K562 (cell line): ENCODE measurements around the gene USP24.

Source experiments
- FOXK1 ChIP-seq: sonication (generic); formaldehyde crosslinking; IDR thresholded peaks from 2 replicates; pipeline ENCODE4 v1.8.0; 2022; ENCODE audit warnings: missing genetic modification reagents, mild to moderate bottlenecking, borderline replicate concordance
- HDAC6 ChIP-seq: IDR thresholded peaks from 2 replicates; pipeline ENCODE4 v1.6.1; 2012; ENCODE audit warnings: low read depth, mild to moderate bottlenecking, control low read depth, inconsistent platforms, low read length, moderate library complexity
- HNRNPLL ChIP-seq: fragments of 200-400 bp; formaldehyde crosslinking; IDR thresholded peaks from 2 replicates; pipeline ENCODE4 v1.6.1; 2017; ENCODE audit warnings: low read length, low read depth, mild to moderate bottlenecking; ENCODE audit not compliant: poor library complexity, severe bottlenecking
- MAFK ChIP-seq: IDR thresholded peaks from 2 replicates; pipeline ENCODE4 v1.6.1; 2011; ENCODE audit warnings: low read length, improper control_type of control experiment
- NFIC ChIP-seq: fragments of 450-650 bp; IDR thresholded peaks from 2 replicates; pipeline ENCODE4 v1.6.1; 2017; ENCODE audit warnings: mild to moderate bottlenecking, inconsistent platforms
- XRCC5 ChIP-seq: fragments of 200-400 bp; formaldehyde crosslinking; IDR thresholded peaks from 2 replicates; pipeline ENCODE4 v1.6.1; 2017; ENCODE audit warnings: low read depth, mild to moderate bottlenecking, low read length
- ZNF239 ChIP-seq: fragments of 250-450 bp; sonication (Bioruptor Pico); IDR thresholded peaks from 2 replicates; pipeline ENCODE4 v1.4.0; 2020; ENCODE audit warnings: mild to moderate bottlenecking
- TF ChIP-seq, protein P1 (sequence below), 3 experiments: IDR thresholded peaks in 2 of 3; conservative IDR thresholded peaks in 1 of 3; 2 replicates each; pipeline ENCODE4 v1.5.1; 2011 to 2012; ENCODE audit warnings: low read length in 3 of 3, mild to moderate bottlenecking in 3 of 3, control low read depth in 2 of 3, improper control_type of control experiment in 1 of 3, inconsistent platforms in 1 of 3, low read depth in 1 of 3, mixed read lengths in 1 of 3, moderate library complexity in 1 of 3; ENCODE audit not compliant: insufficient read depth in 2 of 3
- TF ChIP-seq, protein P2 (sequence below): fragments of 200-400 bp; formaldehyde crosslinking; IDR thresholded peaks from 2 replicates; pipeline ENCODE4 v1.6.1; 2017; ENCODE audit warnings: mild to moderate bottlenecking, low read depth, low read length, moderate library complexity
- TF ChIP-seq, protein P3 (sequence below): sonication (generic); formaldehyde crosslinking; IDR thresholded peaks from 2 replicates; pipeline ENCODE4 v1.8.0; 2022; ENCODE audit warnings: mild to moderate bottlenecking, missing genetic modification reagents

DNA sequence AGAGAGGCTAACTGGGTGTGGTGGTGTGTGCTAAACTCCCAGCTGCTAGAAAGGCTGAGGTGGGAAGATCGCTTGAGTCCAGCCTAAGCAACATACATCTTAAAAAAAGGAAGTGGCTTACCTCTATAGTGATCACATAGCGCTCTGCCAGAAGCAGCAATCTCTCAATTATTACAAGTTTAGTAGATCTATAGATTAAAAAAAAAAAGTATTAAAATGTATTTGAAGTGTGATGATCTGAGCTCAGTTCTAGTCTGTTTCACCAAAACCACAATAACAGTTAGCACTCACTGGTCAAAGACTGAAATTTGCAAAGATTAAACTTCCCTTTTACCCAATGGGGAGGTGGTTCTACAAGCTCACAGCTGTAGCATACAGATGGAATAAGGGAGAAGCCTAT, 76.3 kb downstream of the USP24 start:
- no peak for TF ChIP-seq NFIC
- TF ChIP-seq, protein P1, sequence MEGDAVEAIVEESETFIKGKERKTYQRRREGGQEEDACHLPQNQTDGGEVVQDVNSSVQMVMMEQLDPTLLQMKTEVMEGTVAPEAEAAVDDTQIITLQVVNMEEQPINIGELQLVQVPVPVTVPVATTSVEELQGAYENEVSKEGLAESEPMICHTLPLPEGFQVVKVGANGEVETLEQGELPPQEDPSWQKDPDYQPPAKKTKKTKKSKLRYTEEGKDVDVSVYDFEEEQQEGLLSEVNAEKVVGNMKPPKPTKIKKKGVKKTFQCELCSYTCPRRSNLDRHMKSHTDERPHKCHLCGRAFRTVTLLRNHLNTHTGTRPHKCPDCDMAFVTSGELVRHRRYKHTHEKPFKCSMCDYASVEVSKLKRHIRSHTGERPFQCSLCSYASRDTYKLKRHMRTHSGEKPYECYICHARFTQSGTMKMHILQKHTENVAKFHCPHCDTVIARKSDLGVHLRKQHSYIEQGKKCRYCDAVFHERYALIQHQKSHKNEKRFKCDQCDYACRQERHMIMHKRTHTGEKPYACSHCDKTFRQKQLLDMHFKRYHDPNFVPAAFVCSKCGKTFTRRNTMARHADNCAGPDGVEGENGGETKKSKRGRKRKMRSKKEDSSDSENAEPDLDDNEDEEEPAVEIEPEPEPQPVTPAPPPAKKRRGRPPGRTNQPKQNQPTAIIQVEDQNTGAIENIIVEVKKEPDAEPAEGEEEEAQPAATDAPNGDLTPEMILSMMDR (IDR thresholded peaks at IDR 0.05 in 2 of 3, conservative IDR thresholded peaks at IDR 0.05 in 1 of 3; ENCODE audit: insufficient read depth in 2 of 3, low read depth in 1 of 3, low read length in 3 of 3), result no peak
- no peak for TF ChIP-seq XRCC5
- TF ChIP-seq HNRNPLL, result no peak
- TF ChIP-seq FOXK1, result no peak
- TF ChIP-seq HDAC6, result no peak
- no peak for TF ChIP-seq ZNF239
- TF ChIP-seq, protein P2, sequence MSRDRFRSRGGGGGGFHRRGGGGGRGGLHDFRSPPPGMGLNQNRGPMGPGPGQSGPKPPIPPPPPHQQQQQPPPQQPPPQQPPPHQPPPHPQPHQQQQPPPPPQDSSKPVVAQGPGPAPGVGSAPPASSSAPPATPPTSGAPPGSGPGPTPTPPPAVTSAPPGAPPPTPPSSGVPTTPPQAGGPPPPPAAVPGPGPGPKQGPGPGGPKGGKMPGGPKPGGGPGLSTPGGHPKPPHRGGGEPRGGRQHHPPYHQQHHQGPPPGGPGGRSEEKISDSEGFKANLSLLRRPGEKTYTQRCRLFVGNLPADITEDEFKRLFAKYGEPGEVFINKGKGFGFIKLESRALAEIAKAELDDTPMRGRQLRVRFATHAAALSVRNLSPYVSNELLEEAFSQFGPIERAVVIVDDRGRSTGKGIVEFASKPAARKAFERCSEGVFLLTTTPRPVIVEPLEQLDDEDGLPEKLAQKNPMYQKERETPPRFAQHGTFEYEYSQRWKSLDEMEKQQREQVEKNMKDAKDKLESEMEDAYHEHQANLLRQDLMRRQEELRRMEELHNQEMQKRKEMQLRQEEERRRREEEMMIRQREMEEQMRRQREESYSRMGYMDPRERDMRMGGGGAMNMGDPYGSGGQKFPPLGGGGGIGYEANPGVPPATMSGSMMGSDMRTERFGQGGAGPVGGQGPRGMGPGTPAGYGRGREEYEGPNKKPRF, result no peak
- no peak for TF ChIP-seq MAFK
- TF ChIP-seq, protein P3, sequence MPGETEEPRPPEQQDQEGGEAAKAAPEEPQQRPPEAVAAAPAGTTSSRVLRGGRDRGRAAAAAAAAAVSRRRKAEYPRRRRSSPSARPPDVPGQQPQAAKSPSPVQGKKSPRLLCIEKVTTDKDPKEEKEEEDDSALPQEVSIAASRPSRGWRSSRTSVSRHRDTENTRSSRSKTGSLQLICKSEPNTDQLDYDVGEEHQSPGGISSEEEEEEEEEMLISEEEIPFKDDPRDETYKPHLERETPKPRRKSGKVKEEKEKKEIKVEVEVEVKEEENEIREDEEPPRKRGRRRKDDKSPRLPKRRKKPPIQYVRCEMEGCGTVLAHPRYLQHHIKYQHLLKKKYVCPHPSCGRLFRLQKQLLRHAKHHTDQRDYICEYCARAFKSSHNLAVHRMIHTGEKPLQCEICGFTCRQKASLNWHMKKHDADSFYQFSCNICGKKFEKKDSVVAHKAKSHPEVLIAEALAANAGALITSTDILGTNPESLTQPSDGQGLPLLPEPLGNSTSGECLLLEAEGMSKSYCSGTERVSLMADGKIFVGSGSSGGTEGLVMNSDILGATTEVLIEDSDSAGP (CRISPR knock-in tag), result no peak
